ENCODE measurements around the gene RAP1GAP.
"Not testable (repeated sequence)": the region's sequence is repeated elsewhere in the genome, so short reads cannot be mapped to it uniquely, and the experiment has no call there.

RAP1GAP gene

DNA sequence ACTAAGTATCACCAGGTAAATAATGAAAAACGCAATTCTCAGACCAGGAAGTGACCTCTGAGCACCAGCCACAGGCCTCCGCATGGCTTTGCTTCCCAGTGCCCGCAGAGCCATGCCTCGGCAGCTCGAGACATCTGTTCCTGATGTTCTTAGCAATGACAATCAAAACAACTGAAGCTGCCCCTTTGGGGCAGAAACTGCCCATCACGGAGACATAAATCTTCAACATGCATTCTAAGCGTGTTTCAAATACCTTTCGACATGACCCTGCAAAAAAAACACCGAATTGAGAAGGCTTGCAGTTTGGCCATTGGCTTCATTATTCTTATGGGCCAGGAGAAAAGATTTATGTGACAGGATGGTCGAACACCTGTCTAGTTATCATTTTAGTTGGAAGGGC, 5.8 kb upstream of the RAP1GAP start:
- DNase-seq = no peak

DNA sequence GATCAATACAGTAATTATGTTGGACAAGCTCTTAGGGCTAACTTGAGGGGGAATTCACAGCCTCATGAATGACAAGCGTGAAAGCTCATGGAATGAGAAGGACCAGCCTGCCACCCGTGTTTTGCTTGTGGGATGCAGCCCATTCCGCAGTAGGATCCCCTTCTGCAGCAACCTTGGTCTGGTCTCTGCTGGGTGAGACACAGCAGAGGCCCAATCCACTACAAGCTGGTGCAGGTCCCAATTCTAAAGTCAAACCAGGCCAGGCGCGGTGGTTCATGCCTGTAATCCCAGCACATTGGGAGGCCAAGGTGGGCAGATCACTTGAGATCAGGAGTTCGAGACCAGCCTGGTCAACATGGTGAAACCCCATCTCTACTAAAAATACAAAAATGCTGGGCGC, 4.7 kb upstream of the RAP1GAP start:
- DNase-seq = not testable (repeated sequence)

DNA sequence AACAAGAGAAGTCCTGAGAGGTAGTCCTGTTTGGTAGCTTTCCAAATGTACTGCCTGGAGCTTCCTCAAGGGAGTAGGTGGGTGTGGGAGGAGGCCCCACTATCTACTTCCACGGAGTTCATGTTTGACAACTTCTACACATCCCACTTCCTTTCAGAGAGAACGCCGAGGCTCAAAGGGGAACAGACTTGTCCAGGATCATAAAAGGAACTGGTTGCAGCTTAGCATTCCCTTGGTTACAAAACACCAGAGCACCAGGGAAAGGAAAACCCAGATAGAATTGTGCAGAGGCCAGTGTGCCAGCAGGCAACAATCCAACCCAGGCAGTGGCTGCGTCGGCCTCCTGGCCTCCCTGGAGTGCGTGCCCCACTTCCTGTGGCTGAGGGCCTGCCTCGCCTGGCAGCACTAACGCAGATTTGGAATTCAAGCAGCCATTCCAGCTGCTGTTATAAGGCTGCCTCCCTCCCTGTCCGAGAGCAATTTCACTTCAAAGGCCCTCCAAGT, 4.2 kb upstream of the RAP1GAP start:
- no peak for DNase-seq

DNA sequence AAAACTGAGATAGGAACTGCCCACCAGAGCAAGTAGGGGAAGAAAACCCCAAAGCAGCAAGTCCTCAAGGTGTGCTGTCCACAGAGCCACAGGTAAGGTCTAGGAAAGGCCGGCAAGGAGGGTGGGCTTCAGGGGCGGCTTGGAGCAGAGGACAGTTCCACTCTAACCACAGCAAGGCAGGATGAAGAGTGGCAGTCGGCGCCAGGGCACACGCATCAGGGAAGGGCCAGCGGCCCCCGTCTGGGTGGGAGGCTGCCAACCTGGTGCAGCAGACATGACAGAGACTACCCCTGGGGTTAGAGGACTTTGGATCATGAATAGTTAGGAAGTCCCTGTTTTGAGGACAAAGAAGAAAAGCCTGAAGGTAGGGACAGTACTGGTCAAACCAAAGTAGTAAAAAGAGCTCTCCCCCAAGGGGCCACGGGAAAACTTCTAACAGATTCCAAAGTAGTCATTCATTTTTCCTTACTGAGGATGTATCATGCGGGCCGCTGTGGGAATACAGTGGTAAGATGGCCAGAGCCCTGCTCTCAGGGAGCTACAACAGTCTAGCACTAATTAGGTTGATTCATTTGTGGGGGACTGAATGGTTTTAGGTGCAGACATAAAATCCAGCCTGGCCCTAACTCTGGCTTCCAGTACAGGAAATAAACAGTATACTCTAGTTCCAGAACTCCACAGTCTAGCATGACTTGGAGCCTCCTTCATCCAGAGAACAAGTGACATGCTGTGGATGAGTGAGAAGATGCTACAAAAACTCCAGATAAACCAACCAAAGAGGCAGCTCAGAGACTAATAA, 3.5 kb upstream of the RAP1GAP start:
- no peak for DNase-seq

DNA sequence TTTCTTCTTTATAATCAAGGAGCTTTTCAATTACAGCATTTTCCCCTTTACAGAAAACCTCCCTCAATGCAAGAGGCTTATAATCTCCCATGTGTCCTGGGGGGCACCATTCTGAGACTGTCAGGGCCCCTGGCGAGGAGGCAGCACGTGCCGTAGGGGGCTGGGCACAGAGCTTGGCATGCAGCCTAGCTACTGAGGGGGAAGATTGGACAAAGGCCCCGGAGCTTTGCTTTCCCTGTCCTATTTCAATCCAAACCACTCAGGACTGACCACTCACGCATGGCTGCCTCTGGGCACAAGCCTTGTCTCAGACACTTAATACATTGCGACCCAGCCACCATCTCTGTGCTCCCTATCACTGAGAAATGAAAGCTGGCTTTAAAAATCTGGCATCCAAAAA, 2.8 kb upstream of the RAP1GAP start:
- DNase-seq = no peak

DNA sequence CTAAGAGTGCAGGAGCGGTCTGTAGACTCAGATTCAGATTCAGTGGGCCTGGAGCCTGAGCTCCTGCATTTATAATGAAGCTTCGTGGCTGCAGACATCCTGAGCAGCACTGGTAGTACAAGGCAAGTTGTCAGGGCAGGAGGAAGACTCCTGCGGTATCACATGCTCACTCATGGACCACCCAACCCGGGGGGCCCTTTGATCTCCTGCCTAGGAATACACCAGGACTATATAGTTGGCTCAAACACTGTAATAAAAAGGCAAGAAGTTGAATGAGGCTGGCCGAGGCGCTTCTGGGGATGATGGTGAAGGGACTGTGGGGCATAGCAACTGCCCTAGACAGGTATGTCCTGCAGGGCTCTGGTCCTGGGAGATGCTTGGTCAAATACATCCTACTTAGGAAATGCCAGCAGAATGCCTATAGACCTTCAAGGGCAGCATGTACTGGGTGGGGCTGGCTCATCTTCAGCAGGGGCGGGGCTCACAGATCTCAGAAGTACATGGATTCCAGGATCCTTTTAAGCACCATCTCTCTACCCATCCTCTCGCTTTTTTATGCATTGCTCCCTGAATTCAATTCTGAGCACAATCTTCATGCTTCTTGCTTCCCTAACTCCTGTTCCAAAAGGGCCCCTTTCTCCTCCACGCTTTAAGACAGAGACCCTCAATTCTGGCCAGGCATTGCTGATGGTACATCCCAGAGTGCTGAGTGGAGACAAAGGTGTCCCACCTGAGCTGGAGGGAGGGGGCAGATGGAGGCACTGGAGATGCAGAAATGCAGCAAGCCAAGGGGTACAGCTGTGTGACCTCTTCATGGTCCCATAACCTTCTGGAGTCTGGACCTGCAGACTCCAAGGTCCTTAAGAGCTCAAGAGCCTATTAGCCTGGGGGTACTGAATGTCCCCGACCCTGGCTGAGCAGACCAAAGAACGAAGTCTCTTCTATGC, 2.1 kb upstream of the RAP1GAP start:
- DNase-seq = peak; percentile 24

DNA sequence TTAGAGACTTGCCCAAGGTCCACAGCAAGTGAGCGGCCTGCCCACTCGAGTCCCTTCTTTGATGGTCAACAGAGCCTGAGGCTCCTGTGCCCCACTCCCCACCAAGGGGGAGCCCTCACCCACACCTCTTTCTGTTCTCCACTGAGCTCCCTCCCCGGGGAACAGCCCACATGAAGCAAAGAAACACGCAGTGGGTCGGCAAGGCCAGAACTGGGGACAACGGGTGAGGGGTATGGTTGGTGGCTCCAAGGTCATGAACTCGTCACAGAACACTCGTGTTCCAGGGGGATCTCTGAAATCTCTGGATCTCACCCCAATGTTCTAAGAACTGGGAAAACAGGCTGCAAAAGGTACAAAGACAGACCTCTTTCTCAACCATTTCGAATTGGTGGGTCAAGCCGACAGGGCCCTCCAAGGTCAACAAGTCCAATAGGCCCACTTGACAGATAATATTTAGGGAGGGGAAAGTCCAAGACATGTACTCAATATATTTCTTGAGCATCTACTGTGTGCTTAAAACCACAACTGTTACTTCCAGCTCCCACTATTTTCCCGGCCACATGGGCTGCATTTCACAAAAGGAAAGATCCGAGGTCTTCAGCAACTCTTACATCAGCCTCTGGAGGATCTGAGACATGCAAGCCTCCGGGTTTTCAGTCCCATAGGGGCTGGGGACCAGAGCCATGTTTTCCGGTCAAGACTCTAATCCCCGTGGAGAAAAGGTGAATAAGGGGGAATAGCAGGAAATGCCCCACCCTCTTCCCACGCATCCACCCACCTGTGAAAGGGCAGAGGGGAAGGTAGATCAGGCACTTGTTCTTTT, 1.1 kb upstream of the RAP1GAP start:
- peak; percentile 25 for DNase-seq

DNA sequence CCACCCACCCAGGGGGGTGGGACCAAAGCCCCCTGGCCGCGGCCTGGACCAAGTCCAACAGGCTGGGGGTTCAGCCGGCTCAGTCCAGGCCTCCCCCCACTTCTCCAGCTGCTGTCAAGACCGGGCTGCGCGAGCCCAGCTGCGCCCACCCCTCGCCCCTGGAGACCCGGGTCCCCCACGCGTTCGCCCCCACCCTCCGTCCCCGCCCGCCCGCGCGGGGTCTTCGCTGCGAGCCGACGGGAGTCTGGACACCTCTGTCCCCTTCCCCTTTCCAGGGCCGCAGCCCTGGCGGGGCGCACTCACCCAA, 253 bp downstream of the RAP1GAP start:
- DNase-seq = peak; percentile 30

DNA sequence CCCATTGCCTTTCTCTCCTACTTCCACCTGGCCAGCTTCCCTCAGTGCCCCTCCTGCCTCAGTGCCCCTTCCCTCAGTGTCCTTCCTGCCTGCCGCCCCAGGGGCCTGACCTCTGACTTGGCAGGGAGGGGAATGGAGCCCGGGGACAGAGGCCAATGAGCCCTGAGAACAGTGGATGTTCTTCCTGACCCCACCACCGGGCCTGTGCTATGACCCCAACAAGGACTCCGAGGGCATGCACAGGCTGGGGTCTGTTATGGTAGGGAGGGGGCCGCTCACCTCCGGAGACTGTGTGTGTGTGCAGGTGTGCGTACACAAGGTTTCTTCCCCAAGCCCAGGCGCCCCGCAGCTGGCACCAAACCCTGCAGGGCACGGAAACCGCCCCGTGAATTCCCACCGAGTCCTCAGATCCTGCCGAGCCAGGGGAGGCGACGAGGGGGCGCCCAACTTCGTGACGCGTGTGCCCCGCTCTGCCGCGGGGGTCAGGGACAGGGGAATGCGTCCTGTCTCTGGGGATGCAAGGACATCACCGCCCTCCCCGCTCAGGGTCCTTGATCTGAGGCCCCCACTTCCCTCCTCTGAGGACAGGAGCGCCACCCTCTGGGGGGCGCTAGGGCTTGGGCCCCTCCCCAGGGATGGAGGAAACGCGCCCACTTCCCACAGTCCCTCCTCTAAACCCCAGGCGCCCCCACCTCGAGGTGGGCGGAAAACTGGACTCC, 766 bp downstream of the RAP1GAP start:
- peak; percentile 29 for DNase-seq

DNA sequence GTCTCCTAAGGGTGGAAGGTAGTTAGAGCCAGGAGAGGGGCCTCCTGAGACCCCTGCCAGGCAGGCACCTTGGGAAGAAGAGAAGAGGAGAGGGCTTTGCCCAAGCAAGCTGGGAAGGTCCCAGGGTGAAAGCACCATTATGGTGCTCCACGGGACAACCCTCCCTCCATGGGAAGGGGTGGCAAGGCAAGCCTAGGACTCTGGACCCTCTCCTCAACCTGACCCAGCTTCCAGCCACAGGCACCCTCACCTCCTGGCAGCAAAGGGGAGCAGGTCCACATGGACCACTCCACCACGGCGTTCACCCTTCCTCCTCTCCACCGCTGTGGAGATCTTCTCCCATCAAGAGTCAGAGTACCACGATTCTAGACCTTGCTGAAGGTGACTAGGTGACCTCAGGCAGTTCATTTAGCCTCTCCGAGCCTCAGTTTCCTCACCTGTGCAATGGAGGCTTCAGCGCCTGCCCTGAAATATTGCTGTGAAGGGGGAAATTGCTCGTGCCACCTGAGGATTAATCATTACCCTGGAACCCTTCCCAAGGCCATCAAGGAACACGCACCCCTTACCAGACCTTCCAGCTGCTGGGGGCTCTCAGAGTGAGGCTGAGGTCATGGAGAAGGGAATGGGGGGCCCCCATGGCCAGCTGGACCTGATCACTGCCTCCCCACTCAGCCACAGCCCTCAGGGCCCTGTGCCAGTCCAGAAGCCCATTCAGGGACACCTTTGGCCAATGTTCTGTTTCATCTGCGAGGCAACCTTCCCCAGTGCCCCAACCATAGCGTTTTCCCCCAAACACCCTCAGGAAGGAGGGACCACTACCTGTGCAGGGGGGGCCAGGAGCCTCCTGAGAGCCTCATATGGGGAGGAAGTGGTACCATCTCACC, 1.6 kb downstream of the RAP1GAP start:
- peak; percentile 30 for DNase-seq

DNA sequence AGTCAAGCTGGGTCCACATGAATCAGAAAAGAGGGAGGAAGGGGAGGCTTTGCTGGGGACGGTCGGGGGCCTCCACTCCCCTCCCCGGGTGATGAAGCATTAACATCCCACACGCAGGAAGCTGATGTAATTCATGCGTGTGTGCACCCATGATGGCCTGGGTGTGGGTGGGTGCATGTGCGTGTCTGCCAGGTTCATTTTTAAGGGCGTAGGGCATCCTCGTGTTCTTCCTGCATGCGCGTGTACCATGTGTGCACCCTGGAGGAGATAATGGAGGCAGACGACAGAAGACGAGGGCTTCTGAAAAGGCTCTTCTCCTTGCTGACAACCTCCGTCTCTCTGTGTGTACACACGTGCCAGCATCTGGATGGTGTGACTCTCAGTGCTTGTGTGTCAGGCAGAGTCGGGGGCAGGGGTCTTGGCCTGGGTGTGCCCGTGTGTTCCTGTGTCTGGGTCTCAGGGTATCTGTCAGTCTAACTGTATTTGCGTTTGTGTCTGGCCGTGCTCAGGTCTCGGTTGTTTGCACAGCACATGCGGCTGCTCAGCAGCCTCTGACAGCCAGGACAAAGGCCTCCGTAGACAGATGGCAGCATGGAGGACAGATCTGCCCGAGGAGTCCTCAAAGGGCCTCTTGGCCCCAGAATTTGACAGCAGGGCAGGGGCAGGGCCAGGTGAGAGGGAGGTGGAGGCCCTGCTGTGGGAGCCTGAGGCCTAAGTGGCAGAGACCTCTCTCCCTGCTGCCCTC, 2.4 kb downstream of the RAP1GAP start:
- no peak for DNase-seq

DNA sequence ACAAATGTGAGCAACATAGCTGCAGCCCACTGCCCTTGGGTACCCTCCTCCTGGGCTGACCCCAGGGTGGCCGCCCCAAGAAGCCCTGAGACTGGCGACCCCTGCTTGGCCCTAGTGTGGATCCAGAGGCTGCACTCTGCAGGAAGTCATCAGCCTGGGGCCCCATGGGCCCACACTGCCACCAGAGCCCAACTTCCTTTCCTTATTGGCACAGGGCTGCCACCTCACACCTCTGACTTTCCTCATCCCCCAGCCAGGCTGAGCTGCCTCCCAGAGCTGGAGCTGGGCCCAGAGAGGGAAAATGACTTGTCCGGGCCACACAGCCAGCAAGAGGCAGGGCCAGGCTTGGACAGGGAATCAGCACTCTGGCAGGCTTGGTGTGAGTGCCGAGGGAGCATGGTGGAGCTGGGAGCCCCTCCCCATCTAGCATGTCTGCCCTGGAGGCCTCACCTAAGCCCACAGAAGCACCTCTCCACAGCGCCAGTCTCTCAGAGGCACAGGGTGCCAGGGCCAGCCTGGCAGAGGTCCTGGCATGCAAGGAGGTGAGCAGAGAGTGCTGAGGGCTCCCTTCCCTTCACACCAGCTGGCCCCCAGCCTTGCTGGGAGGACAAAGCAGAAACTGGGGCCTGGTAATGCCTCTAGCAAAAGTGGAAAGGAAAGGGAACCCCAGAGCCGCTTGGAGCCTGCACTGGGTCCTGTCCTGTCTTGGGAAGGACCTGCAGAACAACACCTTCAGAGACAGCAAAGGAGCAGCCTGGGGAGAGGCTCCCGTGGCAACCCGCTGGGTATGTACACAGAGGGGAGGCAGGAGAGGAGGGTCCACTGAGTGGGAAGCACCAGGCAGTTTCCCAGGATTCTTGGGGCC, 3.2 kb downstream of the RAP1GAP start:
- peak; percentile 24 for DNase-seq

DNA sequence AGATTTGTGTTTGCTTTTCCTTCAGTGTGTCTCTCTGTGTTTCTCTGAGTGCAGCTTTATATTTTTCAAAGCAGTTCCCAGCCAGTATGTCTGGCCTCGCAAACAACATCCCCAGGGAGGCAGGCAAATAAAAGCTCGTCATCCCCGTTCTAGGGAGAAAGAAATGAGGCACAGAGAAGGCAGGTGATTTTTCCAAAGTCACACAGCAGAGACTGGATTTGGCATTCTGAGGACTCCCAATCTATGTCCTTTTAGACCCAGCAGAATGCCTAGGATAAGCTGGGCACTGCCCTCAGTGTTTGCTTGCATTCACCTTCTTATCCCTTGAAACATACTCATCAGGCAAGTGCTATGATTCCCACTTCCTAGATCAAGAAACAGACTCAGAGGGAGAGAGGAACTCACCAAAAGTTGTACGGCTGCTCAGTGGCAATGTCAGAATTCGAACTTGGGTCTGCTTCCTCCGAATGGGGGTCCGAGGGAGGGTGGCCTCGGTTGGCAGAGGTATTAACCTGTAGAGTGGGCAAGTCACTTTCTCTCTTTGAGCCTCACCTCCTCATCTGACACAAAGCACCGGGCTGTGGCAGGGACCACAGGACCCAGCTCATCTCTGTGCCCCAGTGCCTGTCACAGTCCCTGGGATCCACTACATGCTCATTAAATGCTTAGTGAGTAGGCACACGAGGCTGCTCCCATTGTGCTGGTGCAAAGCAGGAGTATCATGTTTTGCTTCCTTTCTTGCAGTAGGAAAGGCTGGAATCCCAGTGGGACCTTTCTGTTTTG, 4.2 kb downstream of the RAP1GAP start:
- DNase-seq = peak; percentile 7

DNA sequence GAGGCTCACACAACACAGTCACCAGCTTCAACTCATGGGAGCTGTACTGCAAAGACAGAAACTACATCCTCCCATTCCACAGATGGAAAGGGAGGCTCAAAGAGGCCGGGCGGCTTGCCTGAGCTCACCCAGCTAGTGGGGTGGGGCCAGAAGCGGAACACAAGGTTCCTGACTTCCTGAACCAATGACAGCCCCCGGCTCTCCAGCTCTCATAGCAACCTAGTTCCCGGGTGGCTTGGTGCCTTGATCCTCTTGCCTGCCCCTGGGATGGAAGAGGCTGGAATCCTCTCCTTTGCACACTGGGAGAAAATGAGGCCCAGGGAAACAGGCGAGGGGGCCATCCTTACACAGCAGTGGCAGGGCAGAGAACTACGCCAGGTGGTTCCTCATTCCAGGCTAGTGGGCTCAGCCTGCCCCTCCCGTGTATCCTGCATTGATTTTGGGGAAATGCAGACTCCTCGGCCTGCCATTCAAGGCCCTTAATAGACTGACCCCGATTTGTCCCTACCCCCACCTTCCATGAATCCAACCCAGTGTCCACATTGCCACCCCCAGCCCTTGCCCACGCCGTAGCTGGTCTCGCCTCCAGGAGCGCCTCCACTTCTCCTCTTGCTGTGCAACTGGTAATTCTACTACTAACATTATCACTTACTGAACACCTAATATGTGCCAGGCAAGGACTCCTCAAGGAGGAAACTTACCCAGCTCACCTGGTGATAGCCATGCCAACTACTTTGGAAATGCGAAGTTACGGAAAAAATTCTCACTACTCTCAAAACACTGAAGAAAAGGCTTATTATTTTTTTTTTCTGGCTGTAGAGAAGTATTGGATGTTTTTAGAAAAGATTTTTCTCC, 5.0 kb downstream of the RAP1GAP start:
- peak; percentile 28 for DNase-seq

DNA sequence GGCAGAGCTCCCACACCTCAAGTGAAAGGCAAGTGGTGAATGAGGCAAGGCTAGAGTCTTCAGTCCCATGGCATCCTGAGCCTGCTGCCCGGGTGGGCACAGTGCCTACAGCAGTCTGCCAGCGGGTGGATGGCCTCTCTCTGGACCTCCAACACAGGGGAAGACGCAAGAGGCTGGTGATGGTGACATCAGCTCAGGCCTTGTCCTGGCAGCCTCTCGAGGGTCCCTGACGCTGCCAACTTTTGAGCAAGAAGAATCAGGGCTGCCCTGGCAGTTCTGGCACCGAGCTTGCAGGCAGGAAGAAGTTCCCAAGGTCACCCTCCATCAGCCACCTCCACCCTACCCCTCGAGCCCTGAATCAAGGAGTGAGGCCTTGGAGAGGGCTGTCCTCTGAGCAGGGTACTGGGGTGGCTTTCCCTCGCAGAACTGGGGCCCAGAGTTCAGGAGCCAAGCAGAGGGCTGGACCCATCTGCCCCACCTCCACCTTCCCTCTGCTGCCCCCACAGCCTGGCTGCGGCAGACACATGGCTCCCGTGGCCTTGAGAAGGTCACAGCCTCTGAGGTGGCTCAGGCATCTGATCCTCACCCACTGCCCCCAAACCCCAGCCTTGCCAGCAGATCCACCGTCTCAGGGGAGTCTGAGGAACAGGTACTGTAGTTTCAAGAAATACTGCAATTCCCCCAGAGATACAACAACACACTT, 5.8 kb downstream of the RAP1GAP start:
- peak; percentile 6 for DNase-seq

DNA sequence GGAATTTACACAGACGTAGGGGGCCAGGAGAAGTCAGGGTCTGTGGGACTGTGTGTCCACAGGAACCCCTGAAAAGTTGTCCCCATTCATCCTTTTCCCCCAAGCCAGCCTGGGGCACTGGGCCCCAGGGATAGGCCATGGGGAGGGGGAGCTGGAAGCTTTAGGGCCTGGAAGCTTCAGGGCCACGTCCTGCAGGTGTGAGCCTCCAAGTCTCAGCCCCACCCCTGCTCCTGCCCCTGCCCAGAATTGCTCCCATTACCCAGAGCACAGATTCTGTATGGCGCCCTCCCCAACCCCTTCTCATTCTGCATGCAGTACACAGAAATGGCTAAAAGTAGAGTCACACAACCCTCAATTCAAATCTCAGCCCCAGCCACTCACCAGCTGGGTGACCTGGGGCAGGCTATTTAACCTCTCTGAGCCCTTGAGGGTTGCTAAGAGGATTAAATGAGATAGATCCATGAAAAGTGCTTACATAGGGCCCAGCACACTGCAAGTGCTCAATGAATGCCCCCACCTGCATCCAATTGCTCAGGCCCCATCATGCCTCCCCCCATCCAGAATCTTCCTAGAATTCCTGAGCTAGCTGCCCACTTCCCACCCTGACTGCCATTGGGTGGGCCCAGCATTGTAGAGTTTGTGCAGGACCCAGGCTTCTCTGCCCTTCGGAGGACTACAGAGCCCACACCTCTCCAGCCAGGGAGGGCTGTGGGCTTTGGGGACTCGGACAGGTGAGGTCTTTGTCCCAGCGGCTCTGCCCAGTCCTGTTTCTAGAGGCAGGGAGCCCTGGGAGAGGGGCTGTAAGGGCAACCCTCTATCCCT, 6.5 kb downstream of the RAP1GAP start:
- DNase-seq = no peak

All from activated CD4-positive, CD25-positive, alpha-beta regulatory T cell treated with anti-CD3 and anti-CD28 coated beads, Interleukin-2, amount 50 U/mL, for 72 hours (primary cell).